Brain pericyte (primary cell): ENCODE data around the gene CCNQ.
A peak's percentile ranks its signal among the peaks of the same experiment; 100 is the strongest.
"Not testable (repeated sequence)": the region's sequence is repeated elsewhere in the genome, so short reads cannot be mapped to it uniquely, and the experiment has no call there.

Experiments used
- DNase-seq: peaks from one replicate; pipeline ENCODE4 v3.0.0-alpha.2; 2012; ENCODE audit warnings: low read depth, low spot score

The CCNQ gene

DNA sequence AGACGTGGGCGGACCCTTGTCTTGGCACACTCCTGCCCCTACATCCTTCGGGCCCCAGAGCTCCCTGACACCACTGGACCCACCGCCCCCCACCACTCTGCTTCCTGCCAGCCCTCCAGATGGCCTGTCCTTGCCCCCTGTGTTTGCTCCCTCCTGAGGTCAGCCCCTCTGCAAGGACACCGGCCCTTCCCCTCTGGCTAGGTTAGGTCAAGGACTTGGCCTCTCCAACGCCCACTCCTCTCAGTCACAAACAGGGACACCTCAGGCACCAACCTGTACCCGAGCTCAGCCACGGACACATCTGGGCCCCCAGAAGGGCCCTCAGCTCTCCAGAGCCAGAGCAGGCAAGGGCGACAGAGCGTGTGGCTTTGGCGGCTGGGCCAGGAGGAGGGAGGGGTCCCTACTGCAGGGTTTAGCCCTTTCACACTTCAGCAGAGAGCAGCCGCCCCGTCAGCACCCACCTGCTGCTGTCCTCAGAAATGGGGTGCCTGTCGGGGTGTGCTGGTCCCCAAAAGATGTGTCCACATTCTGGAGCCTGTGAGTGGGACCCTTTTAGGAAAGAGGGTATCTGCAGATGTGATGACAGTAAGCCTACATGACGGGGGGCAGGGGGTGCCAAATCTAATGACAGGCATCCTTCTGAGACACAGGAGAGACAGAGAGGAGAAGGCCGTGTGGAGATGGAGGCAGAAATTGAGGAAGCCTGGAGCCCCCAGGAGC, 24.5 kb upstream of the CCNQ start:
- DNase-seq = no peak

DNA sequence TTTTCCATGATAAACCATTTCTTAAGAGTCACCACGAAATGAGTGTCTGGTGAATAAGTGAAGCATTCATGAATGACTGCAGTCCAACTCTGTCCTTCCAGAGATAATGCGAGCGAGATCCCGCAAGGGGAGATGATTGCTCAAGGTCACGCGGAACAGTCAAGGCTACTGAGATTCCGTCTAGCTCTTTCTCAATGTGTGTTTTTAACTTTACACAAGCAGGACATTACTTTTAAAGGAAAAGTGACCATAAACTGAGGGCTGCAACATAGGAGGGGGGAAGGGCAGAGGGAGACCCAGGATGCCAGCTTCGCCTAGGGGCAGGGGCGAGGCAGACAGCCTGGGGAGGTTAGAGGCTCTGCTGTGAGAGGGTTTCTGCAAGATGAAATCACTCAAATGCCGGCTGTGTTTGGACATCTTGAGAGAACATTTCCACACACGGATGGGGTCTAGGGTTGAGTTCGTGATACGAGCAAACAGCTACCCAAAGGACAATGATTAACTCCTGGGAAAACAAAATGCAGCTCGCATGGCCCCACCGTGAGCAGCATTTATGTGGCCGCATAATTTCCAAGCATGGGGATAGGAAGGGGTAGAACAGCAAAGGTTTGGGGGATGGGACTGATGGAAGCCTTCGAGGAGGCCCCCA, 23.8 kb upstream of the CCNQ start:
- no peak for DNase-seq

DNA sequence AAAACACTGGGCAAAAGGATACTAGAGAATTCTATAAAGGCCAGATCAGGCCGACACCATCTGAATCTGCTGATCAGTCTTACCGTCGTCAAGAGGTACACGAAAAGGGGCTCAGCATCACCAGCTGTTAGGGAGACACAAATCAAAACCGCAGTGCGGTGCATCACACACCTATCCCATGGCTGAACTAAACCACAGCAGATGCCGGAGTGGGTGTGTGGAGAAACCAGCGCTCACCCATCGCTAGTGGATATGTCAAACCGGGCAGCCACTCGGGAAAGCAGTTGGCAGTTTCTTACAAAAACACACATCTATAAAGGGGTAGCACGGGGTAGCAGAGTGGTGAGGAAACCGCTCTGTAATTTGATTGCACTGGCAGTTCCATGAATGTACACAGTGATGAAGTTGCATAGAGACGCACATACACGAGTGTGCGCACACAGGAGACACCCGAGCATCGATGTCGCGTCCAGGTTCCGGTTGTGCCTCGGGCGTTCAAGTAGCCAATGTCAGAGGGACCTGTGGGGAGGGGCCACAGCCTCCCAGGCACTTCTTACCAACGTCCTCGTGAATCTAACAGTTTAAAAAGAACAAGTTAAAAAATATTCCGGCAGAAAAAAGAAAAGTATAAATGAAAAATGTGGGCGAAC, 23.1 kb upstream of the CCNQ start:
- no peak for DNase-seq

DNA sequence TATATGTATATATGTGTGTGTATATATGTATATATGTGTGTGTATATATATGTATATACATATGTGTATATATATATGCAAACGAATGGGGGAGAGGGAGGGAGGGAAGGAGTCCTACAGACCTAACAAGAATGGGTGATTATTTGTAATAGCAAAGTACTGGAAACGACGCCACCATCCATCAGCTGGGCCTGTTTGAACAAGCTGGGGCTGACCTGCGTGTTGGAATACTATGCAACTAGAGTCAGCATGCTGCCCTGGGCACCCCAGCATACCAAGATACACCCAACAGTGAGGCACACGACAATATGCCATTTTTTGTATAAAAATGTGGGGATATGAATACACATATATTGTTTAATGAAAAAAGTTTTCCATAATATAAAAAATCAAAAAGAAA, 21.6 kb upstream of the CCNQ start:
- no peak for DNase-seq

DNA sequence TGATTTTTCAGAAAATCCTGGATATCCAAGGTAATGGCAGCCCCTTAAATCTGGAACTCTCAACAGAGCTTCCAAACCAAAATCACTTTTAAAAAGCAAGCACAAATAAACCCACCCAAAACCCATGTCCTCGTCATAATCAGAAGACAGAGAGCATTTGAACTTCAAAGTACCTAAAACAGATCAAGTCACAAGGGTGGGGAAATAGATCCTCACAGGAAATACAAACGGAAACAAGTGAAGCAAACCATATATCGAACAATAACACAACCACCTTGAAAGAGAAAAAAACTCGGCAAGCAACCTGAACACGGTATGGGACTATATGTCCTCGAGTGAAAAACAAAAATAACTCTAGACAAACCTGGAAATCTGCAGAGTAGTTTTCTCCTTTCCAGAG, 15.9 kb upstream of the CCNQ start:
- DNase-seq = no peak

DNA sequence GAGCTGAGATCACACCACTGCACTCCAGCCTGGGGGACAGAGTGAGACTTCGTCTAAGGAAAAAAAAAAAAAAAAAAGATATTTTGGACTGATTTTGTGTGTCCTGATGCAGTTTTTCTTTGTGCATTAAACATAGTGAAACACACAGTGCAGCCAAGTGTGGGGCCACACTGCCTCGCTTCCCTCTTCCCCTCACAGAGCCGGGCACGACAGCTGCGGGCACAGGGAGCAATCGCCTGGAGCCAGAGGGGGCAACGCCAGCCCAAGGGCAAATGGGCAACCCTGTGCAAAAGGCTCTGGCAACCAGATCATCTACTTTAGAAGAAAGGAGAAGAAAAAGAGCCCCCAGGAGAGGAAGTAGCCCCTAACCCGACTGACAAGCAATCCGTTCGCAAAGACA, 13.5 kb upstream of the CCNQ start:
- DNase-seq = no peak

DNA sequence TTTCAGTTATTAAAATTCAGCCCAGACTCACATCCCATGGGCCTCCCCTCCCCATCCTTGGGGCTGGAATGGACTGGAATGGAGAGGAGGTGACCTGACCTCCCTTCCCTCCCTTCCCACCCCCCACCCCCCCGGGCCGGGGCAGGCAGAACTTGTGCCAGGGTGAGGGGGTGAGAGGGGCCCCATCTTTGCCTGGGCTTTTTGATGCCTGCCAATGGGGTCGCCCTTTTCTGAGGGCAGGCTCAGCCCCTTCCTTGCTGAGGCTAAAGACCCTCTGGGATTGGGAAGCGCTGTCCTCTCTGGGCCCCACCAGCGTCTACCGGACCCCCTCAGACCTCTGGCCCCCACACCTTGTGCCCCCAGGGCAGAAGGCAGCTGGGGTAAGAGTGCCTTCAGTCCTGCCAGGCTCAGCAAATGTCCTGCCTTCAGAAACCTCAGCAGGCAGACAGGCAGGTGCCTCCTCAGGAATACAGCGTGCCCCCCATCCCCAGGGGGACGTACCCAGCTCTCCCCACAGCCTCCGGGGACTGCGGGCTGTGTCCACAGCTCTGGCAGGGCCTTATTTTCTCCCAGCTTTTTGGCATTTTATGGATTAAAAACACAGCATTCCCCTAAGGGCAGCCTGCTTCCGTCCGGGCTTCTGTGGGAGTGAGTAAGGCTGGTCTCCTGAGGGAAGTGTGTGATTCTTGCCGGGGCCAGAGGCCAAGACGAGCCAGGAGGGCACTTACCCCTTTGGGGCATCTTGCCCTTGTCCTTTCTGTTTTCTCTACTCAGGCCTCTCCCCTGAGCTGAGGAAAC, 12.6 kb upstream of the CCNQ start:
- DNase-seq = no peak

DNA sequence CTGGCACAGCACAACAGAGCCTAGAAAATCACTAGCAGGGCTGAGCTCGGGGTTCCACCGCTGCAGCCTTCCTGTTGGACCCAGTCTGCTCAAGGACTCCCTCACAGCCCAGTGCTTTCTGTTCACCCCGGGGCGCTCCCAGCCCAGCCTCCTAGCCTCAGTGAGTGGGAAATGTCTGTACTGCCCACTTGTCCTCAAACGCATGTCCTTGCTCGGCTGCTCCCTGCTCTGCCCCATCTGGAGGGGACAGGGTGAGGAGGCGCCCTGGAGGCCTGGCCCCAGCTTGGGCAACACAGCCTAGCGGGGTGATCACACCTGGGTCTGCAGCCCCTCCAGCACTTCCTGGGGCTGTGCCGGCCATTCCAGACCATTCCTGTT, 11.9 kb upstream of the CCNQ start:
- DNase-seq = no peak

DNA sequence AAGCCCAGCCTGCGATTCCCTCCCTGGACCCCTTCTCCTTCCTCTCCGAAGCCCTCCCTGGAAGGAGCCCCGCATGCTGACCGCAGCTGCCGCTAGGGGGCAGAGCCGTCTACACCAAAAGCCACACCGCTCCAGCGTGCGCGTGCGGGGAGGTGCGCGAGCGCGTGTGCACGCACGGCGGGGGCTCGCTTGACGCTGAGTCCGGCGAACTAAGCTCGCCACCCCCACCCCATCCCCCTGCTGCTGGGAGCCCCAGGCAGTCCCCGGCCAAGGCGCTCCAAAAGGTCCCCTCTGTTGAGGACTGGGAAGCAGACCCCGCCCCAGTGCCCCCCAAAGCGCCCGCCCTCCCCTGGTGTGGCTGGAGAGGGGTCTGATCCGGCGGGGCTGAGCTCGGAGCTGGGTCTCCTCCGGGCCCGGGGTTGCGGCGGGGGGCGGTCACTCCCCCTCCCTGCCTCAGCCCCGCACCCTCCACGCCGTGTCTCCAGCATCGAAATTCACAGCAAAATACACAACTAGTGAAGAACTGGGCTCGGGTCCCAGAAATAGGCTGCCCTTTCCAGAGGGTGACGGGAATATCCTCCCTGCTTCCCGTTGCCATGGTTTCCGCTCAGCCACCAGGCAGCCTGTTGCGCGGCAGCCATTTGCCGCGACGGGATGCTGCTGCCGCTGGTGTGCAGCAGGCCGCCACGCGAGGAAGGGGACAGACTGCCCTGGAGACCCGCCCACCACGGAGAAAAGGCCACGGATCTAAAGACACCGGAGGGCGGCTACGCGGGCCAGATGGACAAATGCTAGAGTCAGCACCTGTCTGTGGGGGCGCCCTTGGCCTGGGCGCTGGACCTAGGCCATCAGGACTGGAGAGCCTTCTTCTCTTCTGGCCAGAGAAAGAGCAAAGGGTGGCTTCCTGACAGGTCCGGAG, 11.2 kb upstream of the CCNQ start:
- no peak for DNase-seq

DNA sequence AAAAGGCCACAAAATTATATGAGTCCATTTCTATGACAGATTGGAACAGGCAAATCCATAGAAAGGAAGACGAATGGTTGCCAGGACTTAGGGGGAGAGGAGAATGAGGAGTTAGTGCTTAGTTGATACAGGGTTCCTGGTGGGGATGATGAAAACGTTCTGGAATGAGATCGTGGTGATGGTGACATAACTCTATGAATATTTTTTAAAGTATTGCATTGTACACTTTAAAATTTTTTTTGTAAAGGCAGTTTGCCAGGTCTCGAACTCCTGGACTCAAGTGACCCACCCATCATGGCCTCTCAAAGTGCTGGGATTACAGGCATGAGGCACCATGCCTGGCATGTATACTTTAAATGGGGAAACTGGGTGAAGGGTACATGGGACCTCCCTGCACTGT, 9.9 kb upstream of the CCNQ start:
- DNase-seq = no peak

DNA sequence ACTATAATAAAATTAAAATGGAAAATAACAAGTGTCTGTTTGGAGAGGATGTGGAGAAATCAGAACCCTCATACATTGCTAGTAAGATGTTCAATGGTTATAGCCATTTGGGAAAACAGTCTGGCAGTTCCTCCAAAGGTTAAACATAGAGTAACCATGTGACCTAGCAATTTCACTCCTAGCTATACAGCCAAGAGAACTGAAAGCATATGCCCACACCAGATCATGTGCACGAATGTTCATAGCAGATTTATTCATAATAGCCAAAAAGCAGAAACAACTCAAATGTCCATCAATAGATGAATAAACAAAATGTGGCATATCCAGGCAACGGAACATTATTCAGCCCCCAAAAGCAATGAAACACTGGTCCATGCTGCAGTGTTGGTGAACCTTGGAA, 9.4 kb upstream of the CCNQ start:
- no peak for DNase-seq

DNA sequence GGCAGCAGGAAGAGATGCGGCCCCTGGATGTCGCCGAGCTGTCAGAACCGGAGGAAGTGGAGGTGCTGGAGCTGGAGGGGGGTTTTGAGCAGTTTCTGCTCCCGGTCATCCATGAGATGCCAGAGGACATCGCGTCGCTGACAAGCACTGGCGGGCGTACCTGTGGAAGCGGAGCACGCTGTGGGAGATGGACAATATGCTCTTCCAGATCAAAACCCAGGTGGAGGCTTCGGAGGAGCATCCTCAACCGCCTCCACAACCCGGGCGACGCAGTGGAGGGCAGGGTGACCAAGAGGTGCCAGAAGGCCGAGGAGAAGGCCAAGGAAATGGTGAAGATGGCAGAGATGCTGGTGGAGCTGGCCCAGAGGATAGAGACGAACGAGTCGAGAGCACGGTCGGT, 7.6 kb upstream of the CCNQ start:
- no peak for DNase-seq

DNA sequence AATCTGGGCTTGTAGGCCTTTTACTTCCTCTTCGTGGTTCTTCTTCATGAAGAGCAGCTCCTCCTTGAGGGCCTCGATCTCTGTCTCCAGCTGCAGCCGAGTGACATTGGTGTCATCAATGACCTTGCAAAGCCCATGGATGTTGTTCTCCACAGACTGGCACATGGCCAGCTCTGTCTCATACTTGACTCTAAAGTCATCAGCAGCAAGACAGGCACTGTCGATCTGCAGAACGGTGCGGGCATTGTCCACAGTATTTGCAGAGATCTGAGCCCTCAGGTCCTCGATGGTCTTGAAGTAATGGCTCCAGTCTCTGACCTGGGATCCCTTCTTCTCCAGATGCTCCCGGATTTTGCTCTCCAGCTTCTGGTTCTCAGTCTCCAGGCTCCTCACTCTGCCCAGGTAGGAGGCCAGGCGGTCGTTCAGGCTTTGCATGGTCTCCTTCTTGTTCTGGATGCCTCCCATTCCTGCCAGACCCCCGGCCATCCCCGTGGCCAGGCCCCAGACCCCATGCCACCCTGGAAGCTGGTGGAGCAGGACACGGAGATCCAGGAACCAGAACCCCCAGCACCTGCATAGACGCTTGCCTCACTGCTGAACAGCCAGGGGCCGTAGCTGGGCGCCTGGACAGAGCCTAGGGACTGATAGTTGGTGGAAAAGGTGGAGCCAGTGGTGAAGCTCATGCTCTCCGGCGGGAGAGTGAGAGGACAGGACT, 5.9 kb upstream of the CCNQ start:
- DNase-seq = not testable (repeated sequence)

DNA sequence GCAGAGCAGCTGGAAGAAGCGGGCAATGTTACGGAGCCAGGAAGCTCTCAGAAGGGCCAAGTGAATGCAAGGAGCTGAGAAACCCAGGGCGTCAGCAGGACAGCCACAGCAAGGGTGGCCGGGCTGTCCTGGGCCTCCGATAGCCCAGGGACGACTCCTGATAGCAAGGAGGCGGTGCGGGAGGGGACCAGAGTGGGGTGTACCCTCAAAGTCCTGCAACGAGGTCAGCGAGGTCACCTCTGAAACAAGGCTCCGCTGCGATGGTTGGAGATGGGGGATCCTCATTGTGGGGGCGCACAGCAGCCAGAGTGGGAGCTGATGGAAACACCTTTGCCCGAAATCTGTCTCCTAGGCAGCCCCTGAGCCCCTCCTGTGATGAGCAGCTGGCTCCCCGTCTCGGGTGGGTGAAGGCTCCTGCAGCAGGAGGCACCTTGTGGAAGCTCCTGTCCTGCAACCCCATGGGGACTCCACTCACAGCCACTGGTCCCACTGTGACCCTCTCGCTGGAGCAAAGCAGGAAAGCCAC, 4.3 kb upstream of the CCNQ start:
- DNase-seq = no peak

DNA sequence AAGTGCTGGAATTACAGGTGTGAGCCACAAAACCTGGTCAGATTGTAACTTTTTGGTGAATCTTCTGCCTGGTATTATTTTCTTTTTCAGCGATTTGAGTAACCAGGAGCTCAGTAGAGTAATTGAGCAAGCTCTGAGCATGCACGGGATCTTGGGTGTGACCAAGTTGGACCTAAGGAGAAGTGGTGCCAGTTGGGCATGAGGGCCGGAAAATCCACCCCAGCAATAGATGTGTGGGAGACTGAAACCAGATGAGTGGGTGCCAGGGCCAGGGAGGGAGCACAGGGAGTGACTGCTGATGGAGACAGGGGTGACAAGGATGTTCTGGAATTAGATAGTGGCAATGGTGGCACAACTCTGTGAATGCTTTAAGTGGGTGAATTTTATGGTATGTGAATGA, 3.7 kb upstream of the CCNQ start:
- DNase-seq = no peak

DNA sequence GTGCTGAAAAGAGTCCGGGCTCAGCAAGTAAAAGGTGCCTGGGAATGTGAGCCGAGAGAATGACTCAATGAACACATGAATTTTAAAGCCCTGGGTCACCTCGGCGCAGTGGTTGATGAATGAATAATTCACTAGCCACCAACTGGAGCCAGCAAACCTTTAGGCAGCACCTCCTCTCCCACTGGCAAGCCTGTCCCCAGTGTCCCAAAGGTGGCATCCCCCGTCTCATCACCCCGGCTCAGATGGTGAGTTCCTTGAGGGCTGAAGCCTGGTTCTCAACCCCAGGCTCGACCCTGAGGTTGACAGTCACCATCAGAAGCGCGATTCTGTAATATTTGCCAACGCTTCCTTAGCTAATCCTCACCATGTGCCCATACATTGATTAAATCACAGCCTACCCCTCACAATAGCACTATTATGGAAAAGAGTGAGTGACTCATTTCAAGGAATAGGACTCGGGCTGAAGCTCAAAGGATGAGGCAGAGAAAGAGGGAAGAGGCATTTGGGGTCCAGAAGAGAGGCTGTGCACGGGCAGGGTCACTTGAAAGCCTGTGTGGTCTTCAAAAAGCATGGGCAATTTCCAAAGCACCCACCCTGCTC, 2.7 kb upstream of the CCNQ start:
- no peak for DNase-seq

DNA sequence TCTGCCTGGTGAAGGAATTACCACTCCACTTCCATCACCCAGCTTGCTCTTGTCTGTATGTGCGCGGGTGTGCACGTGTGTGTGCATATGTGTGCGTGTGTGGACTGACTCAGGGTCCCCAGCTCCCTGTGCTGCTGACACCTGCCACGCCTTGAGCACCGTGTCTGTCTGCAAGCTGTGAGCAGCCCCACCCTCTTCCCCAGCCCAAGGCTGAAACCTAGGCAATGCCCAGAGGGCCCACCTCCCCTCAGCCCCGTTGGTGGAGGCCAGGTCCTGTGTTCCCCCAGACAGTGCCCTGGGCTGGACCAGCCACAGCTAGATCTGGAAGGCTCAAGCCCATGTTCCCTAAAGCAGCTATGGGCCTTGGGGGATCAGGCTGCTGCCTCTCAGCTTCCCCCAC, 2.0 kb upstream of the CCNQ start:
- no peak for DNase-seq

DNA sequence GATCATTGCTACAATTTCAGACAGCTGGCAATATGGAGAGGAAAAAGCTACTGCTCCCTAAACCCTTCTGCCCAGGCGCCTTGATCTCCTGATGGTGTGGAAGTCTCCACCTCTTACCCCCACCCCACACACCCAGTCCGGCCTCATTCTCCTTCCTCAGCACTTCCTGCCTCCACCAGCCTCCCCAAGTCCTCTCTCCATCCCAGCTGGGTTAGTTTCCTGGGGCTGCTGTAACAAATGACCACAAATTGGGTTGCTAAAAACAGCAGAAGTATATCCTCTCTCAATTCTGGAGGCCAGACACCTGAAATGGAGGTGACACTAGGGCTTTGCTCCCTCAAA, 1.1 kb upstream of the CCNQ start:
- DNase-seq = no peak

DNA sequence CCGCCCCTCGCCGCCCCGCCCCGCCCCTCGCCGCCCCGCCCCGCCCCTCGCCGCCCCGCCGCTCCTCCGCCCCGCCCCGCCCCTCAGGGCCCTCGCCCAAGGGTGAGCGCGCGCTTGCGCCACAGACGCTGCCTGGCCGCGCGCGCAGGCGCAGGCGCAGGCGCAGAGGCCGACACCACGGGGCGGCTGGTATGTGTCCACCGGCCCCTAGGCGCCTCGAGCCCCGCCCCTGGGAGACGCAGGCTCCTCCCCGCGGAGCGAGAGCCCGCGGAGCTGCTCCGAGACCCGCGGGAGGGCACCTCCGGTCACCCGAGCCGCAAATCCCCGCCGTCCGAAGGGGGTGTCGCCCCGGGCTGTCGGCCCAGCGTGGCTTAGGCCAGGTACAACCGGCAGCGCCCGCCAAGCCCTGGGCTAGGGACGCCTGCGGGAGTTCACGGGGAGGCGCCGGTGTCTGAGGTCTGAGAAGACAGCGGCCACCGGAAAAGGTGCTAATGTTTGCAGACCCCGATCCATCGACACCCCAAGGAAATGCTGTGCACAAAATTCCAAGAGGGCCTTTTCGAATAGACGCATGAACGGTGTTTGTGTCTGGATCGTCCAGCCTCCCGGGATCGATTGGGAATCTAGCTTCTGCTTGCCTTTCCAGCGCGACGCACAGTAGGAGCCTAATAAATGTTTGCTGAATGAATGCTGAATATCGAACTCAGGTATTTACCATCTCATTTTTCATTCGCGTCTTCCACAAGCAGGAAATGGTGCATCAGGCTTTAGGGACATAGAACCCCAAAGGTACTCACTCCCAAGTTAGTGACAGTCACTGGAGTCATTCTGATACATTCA, 473 bp upstream of the CCNQ start:
- peak; percentile 34 for DNase-seq
